ENCODE data around the gene IQCB1.
"Not testable (repeated sequence)": the region's sequence is repeated elsewhere in the genome, so short reads cannot be mapped to it uniquely, and the experiment has no call there.

Gene IQCB1, protein sequence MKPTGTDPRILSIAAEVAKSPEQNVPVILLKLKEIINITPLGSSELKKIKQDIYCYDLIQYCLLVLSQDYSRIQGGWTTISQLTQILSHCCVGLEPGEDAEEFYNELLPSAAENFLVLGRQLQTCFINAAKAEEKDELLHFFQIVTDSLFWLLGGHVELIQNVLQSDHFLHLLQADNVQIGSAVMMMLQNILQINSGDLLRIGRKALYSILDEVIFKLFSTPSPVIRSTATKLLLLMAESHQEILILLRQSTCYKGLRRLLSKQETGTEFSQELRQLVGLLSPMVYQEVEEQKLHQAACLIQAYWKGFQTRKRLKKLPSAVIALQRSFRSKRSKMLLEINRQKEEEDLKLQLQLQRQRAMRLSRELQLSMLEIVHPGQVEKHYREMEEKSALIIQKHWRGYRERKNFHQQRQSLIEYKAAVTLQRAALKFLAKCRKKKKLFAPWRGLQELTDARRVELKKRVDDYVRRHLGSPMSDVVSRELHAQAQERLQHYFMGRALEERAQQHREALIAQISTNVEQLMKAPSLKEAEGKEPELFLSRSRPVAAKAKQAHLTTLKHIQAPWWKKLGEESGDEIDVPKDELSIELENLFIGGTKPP

GRCh38 chr3:121834671-121835464 lies at the start of gene IQCB1, which contains the start of gene EAF2:
TSS of gene IQCB1 (minus strand) at chr3:121835060. CDS start at chr3:121828960, 6,100 bp downstream.
TSS of gene EAF2 (plus strand) at chr3:121835209. CDS start at chr3:121835286, 77 bp downstream.
- DNase-seq, result peak; percentile 95

- DNase-seq, result no peak
These were observed 48.6 kb upstream of the IQCB1 start for GRCh38 chr3:121883507-121883906.

DNA sequence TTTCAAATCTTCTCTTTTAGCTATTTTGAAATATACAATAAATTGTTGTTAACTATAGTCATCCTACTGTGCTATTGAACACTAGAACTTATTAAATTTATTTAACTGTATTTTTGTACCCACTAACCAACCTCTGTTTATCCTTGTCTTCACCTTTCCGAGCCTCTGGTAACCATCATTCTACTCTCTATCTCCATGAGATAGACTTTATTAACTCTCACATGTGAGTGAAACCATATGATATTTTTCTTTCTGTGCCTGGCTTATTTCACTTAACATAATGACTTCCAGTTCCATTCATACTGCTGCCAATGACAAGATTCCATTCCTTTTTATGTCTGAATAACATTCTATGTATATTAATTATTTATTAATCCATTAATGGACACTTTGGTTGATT lies 43.6 kb upstream of the IQCB1 start:
- no peak for DNase-seq

- no peak for DNase-seq
These were observed 36.6 kb upstream of the IQCB1 start for GRCh38 chr3:121871430-121871829.

GRCh38 chr3:121870717-121871116 lies 35.9 kb upstream of the IQCB1 start:
- no peak for DNase-seq

- no peak for DNase-seq
These were observed 34.9 kb upstream of the IQCB1 start for GRCh38 chr3:121869736-121870135.

GRCh38 chr3:121863801-121864200 lies 28.9 kb upstream of the IQCB1 start:
- no peak for DNase-seq

DNA sequence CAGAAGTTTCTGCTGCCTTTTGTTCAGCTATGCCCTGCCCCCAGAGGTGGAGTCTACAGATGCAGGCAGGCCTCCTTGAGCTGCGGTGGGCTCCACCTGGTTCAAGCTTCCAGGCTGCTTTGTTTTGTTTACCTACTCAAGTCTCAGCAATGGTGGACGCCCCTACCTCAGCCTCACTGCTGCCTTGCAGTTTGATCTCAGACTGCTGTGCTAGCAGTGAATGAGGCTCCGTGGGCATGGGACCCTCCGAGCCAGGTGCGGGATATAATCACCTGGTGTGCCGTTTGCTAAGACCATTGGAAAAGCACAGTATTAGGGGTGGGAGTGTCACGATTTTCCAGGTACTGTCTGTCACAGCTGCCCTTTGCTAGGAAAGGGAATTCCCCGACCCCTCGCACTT lies 28.4 kb upstream of the IQCB1 start:
- not testable (repeated sequence) for DNase-seq

GRCh38 chr3:121857778-121858177 lies 22.9 kb upstream of the IQCB1 start:
- not testable (repeated sequence) for DNase-seq

- DNase-seq, result no peak
These were observed 20.7 kb upstream of the IQCB1 start for GRCh38 chr3:121855555-121855954.

DNA sequence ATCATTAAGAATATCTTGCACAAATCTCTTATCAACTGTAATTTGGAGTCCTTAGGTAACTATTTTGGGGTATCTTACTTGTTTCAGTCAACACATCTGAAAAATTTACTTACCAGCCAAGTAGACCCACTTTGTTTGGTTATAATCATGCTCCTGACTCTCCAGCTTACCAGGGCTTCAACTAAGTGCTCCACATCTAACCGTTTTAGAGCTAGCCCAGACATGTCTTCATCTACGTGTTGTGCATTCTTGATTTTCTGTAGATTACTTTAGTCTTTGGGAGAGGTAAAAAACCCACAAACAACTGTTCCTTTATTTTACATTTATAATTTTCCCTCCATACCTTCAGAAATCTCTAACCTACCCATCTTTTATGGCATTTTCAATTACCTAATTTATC lies 17.4 kb upstream of the IQCB1 start:
- no peak for DNase-seq

GRCh38 chr3:121844892-121845291 lies 10.0 kb upstream of the IQCB1 start:
- no peak for DNase-seq

DNA sequence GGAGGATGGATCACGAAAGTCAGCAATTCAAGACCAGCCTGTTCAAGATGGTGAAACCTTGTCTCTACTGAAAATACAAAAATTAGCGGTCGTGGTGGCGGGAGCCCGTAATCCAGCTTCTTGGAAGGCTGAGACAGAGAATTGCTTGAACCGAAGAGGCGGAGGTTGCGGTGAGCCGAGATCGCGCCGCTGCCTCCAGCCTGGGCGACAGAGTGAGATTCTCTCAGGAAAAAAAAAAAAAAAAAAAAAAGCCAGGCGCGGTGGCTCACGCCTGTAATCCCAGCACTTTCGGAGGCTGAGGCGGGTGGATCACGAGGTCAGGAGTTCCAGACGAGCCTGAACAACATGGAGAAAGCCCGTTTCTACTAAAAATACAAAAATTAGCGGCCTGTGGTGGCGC lies 5.1 kb upstream of the IQCB1 start:
- DNase-seq, result no peak

DNA sequence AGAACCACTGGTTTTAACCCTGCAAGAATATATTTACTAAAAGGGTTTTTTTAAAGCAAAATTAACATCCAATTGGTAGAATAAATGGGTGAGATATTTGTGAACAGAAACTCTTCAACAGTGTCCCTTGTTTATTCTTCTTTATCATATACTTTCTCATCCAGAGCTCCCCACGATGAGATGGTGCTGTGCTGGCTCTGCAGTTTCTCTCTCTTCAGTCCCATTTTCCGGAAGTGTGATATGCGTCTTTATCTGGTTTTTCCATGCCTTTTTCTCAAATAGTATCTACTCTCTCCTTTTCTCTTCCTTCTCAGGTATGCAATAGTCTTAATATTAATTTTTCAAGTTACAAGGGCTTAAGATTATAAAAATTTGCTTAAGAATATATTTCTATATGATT lies 1.6 kb upstream of the IQCB1 start:
- no peak for DNase-seq

DNA sequence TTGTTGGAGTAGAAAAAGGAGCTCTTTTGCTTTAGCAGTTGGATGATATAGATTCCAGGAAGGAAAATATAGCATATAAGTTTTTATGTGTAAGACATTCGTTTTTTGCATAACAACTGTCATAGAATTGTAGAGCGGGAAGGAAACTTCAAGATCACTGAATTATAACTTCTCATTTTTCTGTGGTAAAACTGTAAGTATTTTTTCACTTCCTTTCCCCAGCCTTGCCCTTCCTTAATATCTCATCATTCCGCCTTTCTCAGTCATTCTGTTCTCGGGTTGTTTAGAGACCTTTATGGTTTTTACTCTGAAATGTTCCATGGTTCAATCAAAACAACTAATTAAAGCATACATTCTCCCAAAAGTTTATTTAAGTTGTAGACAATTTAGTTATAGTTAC lies 1.2 kb upstream of the IQCB1 start:
- no peak for DNase-seq

- DNase-seq, result no peak
These were observed 573 bp upstream of the IQCB1 start for GRCh38 chr3:121835465-121835801.

DNA sequence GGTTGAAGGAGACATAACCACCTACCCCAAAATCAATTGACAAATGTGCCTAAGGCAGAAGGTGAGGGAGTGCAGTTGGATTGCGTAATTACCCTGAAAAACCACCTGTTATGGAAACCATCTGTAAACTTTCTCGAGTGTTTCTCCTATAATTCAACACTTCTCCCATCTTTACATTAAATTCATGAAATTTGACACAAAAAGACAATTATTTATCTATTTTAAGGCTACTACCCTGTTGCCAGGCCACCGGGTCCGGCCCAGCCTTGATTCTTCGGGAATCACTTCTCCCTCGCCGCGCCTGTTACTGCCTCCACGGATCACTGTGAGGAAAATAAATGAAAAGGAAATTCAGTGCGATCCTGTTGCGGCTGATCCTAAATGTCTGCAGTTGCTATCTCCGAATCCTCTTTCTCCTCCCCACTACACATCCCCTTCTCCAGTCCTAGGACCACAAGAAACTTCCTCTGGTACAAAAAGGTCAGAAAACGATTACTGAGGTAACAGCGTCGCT lies 646 bp downstream of the IQCB1 start:
- DNase-seq, result no peak

GRCh38 chr3:121822973-121823372 lies 11.9 kb downstream of the IQCB1 start:
- DNase-seq, result no peak

DNA sequence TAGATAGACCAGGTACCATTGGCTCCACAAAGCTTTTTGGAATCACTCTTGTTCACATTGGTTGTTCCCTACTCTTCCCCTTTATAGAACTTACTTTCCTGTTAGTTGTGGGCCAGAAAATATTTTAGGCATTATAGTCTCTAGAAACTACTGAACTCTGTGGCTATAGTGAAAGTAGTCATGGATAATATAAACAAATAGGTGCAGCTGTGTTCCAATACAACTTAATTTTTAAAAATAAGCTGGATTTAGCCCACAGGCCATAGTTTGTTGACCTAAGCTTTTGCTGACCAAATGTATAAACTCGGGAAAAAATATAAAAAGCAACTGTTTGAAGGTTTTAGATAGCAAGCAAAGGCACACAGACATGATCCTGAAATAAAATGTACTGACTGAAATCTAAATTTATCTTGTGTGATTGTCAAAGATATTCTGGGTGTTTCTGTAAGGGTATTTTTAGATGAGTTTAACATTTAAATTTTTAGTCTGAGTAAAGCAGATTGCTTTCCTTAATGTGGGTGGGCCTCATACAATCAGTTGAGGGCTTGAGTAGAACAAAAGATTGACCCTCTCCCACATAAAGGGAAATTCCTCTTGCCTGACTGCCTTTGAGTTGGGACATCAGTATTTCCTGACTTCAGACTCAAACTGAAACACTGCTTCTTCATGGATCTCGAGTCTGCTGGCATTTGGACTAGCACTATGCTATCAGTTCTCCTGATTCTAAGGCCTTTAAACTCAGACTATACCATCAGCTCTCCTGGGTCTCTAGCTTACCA lies 13.2 kb downstream of the IQCB1 start:
- no peak for DNase-seq

DNA sequence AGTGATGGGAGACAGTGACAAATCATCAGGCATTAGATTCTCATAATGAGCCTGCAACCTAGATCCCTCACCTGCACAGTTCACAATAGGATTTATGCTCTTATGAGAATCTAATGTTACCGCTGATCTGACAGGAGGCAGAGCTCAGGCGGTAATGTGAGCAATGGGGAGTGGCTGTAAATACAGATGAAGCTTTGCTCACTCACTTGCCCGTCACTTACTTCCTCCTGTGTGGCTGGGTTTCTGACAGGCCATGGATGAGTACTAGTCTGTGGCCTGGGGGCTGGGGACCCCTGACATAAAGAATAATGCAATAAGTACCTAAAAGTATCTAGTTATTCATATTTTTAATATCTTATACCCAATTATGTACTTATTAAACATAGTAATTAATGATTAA lies 15.6 kb downstream of the IQCB1 start:
- no peak for DNase-seq

GRCh38 chr3:121818578-121818977 lies 16.3 kb downstream of the IQCB1 start:
- no peak for DNase-seq

DNA sequence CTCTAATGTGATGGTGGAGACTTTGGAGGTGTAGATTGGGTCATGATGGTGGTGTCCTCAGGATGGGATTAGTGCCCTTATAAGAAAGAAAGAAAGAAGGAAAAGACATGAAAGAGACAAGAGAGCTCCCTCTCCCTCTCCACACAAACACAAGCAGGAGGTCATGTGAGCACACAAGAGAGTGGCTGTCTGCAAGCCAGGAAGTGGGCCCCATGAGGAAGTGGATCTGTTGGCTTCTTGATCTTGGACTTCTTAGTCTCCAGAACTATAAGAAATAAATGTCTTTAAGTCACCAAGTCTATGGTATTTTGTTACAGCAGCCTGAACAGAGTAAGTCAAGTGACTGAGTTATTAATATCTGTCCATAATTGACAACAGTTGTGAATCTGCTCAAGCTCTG lies 17.1 kb downstream of the IQCB1 start:
- no peak for DNase-seq

- no peak for DNase-seq
These were observed 25.6 kb downstream of the IQCB1 start for GRCh38 chr3:121809249-121809648.

All from right forelimb (tissue), 1 donor.